ENCODE data around the gene HK1. TPM values are rescaled to one million over a fixed set of nuclear protein-coding genes. Genes with fewer than 3 reads are reported as not detected.

Gene HK1
- total RNA-seq, 1 experiment from 2014 or later = 98.8 TPM

- H3K4me1 ChIP-seq (ENCODE audit: insufficient read depth, low read length) = no peaks in the 10 kb centered on the region; the same call in 1 of the 2 replicates
- H3T11ph ChIP-seq (ENCODE audit: low read length) = no peak overlapping the region
- no peak for DNase-seq
Observed at GRCh38 chr10:69409968-69410367, 131.7 kb downstream of the HK1 start.

More at GRCh38 chr10:69409968-69410367, 131.7 kb downstream of the HK1 start:
- no peak overlapping the region for H3K9ac ChIP-seq (ENCODE audit: extremely low read depth, insufficient read length, low read length)
- H4K20me1 ChIP-seq (ENCODE audit: control insufficient read depth, insufficient read depth, insufficient read length) = no peaks in the 10 kb centered on the region
- Mint-ChIP-seq H3K27ac (no peak overlapping the region), H3K4me1 (peaks cover 26 to 31% of the 10 kb centered on the region in 2 experiments), H3K9me3 (no peaks in the 10 kb centered on the region), H3K36me3 (ENCODE audit: insufficient read depth in 1 of 3, low read depth in 3 of 3) (no peaks in the 10 kb centered on the region; a peak in 2 of 7 replicates), H3K27me3 (ENCODE audit: low read depth) (peaks cover 17% of the 10 kb centered on the region), H3K4me3 (no peak overlapping the region)
- H2BK15ac ChIP-seq (ENCODE audit: low read depth, low read length) = no peak overlapping the region
- no peaks in the 10 kb centered on the region for H3K79me1 ChIP-seq (ENCODE audit: insufficient read depth, low read depth, low read length, poor library complexity, severe bottlenecking)
- H3K27me3 ChIP-seq (ENCODE audit: insufficient read depth, low read length) = no peaks in the 10 kb centered on the region; the same call in 1 of the 2 replicates
- no peak overlapping the region for H4K91ac ChIP-seq (ENCODE audit: insufficient read length, low read depth, low read length)
- H3K23me2 ChIP-seq (ENCODE audit: insufficient read length, low read depth, low read length, poor library complexity, severe bottlenecking) = no peaks in the 10 kb centered on the region
- H3K4ac ChIP-seq (ENCODE audit: low read depth, low read length) = no peak overlapping the region
- H3K9me3 ChIP-seq (ENCODE audit: control insufficient read depth, low read depth, low read length) = no peaks in the 10 kb centered on the region
- H3K14ac ChIP-seq (ENCODE audit: insufficient read depth, low read length) = no peak overlapping the region
- no peak overlapping the region for H2BK20ac ChIP-seq (ENCODE audit: low read depth, low read length, poor library complexity, severe bottlenecking)
- no peaks in the 10 kb centered on the region for H3K79me2 ChIP-seq (ENCODE audit: insufficient read depth, low read length)
- H3K56ac ChIP-seq (ENCODE audit: insufficient read length, low read depth, low read length) = no peak overlapping the region
- no peak overlapping the region for H2BK12ac ChIP-seq (ENCODE audit: insufficient read length, low read depth, low read length)
- no peak overlapping the region for H2AK5ac ChIP-seq (ENCODE audit: insufficient read length, low read length)
- H3K23ac ChIP-seq (ENCODE audit: insufficient read length, low read depth, low read length) = no peak overlapping the region
- H3K4me2 ChIP-seq (ENCODE audit: insufficient read depth, insufficient read length, low read length) = no peak overlapping the region
- TF ChIP-seq, protein P1, sequence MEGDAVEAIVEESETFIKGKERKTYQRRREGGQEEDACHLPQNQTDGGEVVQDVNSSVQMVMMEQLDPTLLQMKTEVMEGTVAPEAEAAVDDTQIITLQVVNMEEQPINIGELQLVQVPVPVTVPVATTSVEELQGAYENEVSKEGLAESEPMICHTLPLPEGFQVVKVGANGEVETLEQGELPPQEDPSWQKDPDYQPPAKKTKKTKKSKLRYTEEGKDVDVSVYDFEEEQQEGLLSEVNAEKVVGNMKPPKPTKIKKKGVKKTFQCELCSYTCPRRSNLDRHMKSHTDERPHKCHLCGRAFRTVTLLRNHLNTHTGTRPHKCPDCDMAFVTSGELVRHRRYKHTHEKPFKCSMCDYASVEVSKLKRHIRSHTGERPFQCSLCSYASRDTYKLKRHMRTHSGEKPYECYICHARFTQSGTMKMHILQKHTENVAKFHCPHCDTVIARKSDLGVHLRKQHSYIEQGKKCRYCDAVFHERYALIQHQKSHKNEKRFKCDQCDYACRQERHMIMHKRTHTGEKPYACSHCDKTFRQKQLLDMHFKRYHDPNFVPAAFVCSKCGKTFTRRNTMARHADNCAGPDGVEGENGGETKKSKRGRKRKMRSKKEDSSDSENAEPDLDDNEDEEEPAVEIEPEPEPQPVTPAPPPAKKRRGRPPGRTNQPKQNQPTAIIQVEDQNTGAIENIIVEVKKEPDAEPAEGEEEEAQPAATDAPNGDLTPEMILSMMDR (conservative IDR thresholded peaks at IDR 0.05) = no peak
- no CpG with 5 or more reads among the region's 6 CpGs for WGBS (ENCODE audit: extremely low coverage, insufficient read length, low lambda C conversion rate)
- no peak overlapping the region for H3K18ac ChIP-seq (ENCODE audit: insufficient read length, low read depth, low read length)
- no peak overlapping the region for H4K8ac ChIP-seq (replicated peaks; ENCODE audit: insufficient read length, low read depth, low read length)
- no peak overlapping the region for H2BK120ac ChIP-seq (ENCODE audit: low read depth, low read length, poor library complexity, severe bottlenecking)
- no peak overlapping the region for H3K27ac ChIP-seq (ENCODE audit: insufficient read length, low read depth, low read length)
- H2BK5ac ChIP-seq (ENCODE audit: insufficient read length, low read length) = no peak overlapping the region
- H2AFZ ChIP-seq (ENCODE audit: low read length) = no peak overlapping the region
- no peak overlapping the region for H4K5ac ChIP-seq (ENCODE audit: insufficient read length, low read depth, low read length)

All from H9 (cell line).